ENCODE results near the gene OSM.

GRCh38 chr22:30273711-30274436 lies 7.2 kb upstream of the OSM start:
- TF ChIP-seq POLR2A (IDR thresholded peaks at IDR 0.05) (no peak), CTCF (IDR thresholded peaks at IDR 0.05) (no peak)
